Osteocyte (in vitro differentiated cells): ENCODE results near the gene TBX4. TPM values are rescaled to one million over a fixed set of nuclear protein-coding genes. Genes with fewer than 3 reads are reported as not detected.
"Not testable (repeated sequence)": the region's sequence is repeated elsewhere in the genome, so short reads cannot be mapped to it uniquely, and the experiment has no call there.

Source experiments
- DNase-seq: peaks from one replicate; pipeline ENCODE4 v3.0.0; 2021; ENCODE audit warnings: mixed read lengths; ENCODE audit not compliant: unreplicated experiment; ENCODE audit errors: extremely low spot score
- H3K27ac Mint-ChIP-seq: one replicate; pipeline ENCODE4 v1.8.0; 2021; ENCODE audit warnings: mild to moderate bottlenecking, mixed read lengths; ENCODE audit not compliant: unreplicated experiment
- H3K27me3 Mint-ChIP-seq: one replicate; pipeline ENCODE4 v1.8.0; 2021; ENCODE audit warnings: mixed read lengths; ENCODE audit not compliant: unreplicated experiment
- H3K36me3 Mint-ChIP-seq: one replicate; pipeline ENCODE4 v1.8.0; 2021; ENCODE audit warnings: mixed read lengths; ENCODE audit not compliant: unreplicated experiment
- H3K4me1 Mint-ChIP-seq: one replicate; pipeline ENCODE4 v1.8.0; 2021; ENCODE audit warnings: mixed read lengths; ENCODE audit not compliant: unreplicated experiment
- H3K4me3 Mint-ChIP-seq: one replicate; pipeline ENCODE4 v1.8.0; 2021; ENCODE audit warnings: mild to moderate bottlenecking, moderate library complexity, mixed read lengths; ENCODE audit not compliant: unreplicated experiment
- H3K9me3 Mint-ChIP-seq: one replicate; pipeline ENCODE4 v1.8.0; 2021; ENCODE audit warnings: mixed read lengths; ENCODE audit not compliant: unreplicated experiment
- CTCF ChIP-seq: fragments of 200-600 bp; sonication (generic); IDR thresholded peaks from 2 replicates; pipeline ENCODE4 v1.5.0; 2021; ENCODE audit warnings: antibody characterized with exemption, mild to moderate bottlenecking, moderate library complexity
- total RNA-seq: library from RNA; stranded (reverse); gene quantifications from 2 replicates; pipeline ENCODE4 v1.2.1, GENCODE V29; 2021

TBX4 gene
- total RNA-seq, 1 donor from 2014 or later: not detected

DNA sequence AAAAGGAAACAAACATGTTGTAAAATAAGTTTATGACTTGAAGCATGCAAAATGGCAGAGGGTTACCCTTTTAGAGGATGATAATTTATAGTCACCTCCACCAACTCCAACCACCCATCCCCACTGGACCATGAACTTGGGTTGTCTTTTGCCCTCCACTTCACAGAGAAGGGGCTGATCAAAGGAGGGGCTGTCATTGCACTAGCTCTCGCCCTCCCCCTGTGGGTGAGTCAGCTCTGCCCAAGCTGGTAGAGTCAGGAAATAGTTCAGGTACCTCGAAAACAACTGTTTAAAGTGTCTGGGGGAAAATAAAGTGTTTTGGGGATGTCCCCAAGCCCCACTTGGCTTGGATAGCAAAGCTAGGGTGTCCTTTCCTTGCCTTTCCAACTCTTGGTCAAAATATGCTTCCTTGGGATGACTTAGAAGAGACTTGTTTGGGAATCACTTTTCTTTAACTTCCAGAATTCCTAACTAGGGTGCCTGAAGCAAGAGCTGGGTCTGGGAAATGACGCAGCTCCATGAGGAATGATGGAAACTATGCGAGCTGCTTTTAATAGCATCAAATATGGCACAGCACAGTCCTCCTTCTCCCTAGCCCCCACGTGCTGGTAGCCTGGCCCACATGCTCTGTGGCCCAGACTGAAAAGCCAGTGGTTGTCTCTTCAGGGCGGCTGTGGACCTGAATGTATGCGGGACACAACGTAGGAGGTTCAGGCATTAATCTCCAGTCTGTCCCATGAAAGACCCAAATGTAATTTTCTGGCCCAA is 40.7 kb downstream of the TBX4 start:
- no peaks in the 10 kb centered on the region for H3K9me3 Mint-ChIP-seq
- peaks cover 9% of the 10 kb centered on the region for H3K27me3 Mint-ChIP-seq
- no peak overlapping the region for H3K4me3 Mint-ChIP-seq
- TF ChIP-seq CTCF: no peak
- H3K27ac Mint-ChIP-seq: no peak overlapping the region
- no peak for DNase-seq
- H3K4me1 Mint-ChIP-seq: peaks cover 19% of the 10 kb centered on the region
- no peaks in the 10 kb centered on the region for H3K36me3 Mint-ChIP-seq

- not testable (repeated sequence) for H3K4me3 Mint-ChIP-seq, H3K27ac Mint-ChIP-seq, DNase-seq, H3K9me3 Mint-ChIP-seq, H3K36me3 Mint-ChIP-seq, H3K27me3 Mint-ChIP-seq
- H3K4me1 Mint-ChIP-seq: peaks cover 19% of the 10 kb centered on the region
These were observed 41.7 kb downstream of the TBX4 start for GRCh38 chr17:61493830-61494324.

DNA sequence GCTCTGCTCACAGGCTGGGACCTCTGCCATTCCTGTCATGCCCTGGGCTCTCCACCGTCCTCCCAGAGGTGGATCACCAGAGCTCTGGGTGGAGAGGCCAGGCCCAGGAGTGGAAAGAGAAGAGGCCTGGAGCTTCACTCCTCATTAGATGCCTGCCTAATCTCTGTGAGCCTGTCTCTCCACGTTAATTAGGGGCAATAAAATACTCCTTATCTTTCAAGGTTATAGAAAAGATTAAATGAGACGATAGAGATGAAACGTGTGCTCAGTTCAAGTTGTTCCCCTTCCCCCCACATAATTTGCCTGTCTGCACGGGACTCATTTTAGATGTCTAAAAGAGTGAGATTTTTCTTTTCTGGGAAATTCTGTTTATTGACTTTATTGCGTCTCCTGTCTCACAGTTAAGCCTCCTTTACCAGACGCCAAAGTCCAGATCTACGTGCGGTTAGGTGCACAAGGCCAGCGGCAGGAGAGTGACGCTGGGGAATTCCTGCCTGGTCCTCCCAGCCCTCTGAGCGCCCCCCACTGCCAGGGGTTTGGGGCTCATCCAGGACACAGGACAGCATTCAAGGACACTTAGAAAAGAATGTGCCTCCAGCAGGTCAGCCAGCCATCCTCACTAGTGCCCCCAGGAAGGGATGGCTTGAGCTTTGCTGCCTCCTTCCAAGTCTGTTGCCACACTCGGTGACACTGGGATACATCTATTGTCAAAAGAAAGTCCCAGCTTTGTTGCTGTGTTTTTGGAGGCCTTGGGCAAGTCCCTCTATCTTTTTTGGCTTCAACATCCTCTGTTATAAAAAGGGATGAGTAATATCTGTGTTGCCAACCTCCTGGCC is 42.3 kb downstream of the TBX4 start:
- no peaks in the 10 kb centered on the region for H3K9me3 Mint-ChIP-seq
- no peak for TF ChIP-seq CTCF
- peaks cover 19% of the 10 kb centered on the region for H3K4me1 Mint-ChIP-seq
- peaks cover 4% of the 10 kb centered on the region for H3K27me3 Mint-ChIP-seq
- no peaks in the 10 kb centered on the region for H3K36me3 Mint-ChIP-seq
- no peak for DNase-seq
- no peak overlapping the region for H3K4me3 Mint-ChIP-seq
- no peak overlapping the region for H3K27ac Mint-ChIP-seq

DNA sequence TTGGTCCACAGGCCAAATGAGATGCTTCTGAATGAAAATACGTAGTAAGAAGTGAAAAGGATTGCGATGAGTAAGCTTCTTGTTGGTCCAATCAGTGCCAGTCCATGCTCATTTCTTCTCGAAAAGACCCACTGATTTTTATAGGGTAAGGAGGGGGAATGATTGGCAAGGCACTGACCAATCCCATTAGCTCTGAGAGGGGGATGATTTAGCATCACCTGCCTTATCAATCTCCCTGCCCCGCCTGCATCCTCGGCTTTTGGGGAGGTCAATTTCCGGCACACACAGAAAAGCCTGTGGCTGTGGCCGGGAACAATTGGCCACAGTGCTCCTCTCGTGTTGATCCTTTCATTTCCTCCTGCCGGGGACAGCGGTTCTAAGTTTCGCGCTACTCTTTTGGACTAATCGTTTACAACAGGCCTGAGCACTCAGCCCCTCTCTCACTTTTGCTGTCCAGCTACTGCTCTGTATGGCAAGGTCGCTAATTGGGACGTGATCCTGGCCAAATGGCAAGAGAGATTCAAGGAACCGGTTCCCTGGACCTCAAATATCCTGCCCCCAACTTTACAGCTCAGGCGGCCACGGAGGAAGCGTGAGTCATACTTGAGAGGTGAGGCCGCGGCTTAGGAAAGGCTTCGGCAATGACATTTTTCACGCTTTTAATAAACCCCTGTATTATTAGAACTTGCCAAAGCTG is 43.1 kb downstream of the TBX4 start:
- peaks cover 19% of the 10 kb centered on the region for H3K4me1 Mint-ChIP-seq
- DNase-seq: no peak
- peaks cover 2% of the 10 kb centered on the region for H3K27me3 Mint-ChIP-seq
- no peak for TF ChIP-seq CTCF
- no peaks in the 10 kb centered on the region for H3K36me3 Mint-ChIP-seq
- peak overlapping the region; percentile 16 for H3K4me3 Mint-ChIP-seq
- peaks cover 3% of the 10 kb centered on the region for H3K9me3 Mint-ChIP-seq
- peak overlapping the region; percentile 14 for H3K27ac Mint-ChIP-seq

DNA sequence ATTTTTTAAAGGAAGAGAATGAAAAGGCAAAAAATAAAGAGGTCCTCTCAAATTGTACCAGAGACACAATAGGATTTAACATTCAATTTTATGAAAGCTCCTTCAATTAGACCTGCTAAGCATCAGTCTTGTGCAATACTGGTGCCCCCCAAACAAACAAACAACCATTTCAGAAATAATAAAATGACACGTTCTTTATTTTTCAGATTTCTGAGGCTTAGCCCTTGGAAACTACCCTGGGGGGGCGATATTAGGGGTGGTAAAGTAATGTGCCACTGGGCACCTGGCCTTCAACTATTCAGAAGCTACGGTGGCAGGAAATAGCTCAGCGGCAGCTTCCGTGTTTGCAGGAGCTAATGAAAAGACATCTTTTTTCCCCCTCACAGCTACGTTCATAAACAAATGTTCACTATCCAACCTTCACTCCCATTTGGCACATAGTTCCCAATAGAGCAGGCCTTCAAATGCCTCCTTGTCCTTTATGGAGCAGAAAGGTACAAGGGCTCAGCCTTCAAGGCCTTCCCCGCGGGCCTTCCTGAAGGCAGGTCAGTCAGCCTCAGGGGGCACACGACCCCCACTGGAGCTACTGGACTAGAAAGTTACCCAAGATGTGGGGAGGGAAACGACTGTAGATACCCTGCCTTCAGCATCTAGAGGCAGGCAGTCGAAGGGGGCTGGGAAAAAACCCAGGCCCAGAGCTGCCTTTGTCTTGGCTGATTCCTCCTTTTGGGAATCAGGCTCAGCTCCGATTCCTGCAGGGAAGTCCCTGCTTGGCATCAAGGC is 44.1 kb downstream of the TBX4 start:
- no peak overlapping the region for H3K27ac Mint-ChIP-seq
- H3K27me3 Mint-ChIP-seq: peaks cover 2% of the 10 kb centered on the region
- H3K4me1 Mint-ChIP-seq: peaks cover 19% of the 10 kb centered on the region
- no peak overlapping the region for H3K4me3 Mint-ChIP-seq
- peaks cover 3% of the 10 kb centered on the region for H3K9me3 Mint-ChIP-seq
- DNase-seq: no peak
- H3K36me3 Mint-ChIP-seq: no peaks in the 10 kb centered on the region
- no peak for TF ChIP-seq CTCF
